Caki2 (cell line): ENCODE results near the gene LDLRAD2. TPM values are rescaled to one million over a fixed set of nuclear protein-coding genes. Genes with fewer than 3 reads are reported as not detected.

Experiments
- DNase-seq: peaks from one replicate; pipeline ENCODE4 v3.0.0-alpha.2; 2015; ENCODE audit warnings: low read depth
- in situ Hi-C: cut with HindIII; loops from 2 replicates; pipeline ENCODE4 v1.10.0; 2016; ENCODE audit warnings: low sequenced_read_pairs, low pct_unique_long_range_greater_than_20kb, mixed read lengths
- total RNA-seq: library from RNA; depleted of rRNA; stranded (reverse); fragments of >200 nt; shearing (Covaris generic); gene quantifications from 2 replicates; pipeline ENCODE4 v1.2.3, GENCODE V29; 2014; ENCODE audit warnings: low replicate concordance

LDLRAD2 gene
- total RNA-seq, 1 experiment from 2014 or later, result not detected

- no peak for DNase-seq
- in situ Hi-C loops, result no loop called here
These were observed 40.4 kb downstream of the LDLRAD2 start for GRCh38 chr1:21852282-21853130.

- in situ Hi-C loops, result no loop called here
- DNase-seq, result no peak
These were observed 41.0 kb downstream of the LDLRAD2 start for GRCh38 chr1:21853131-21853427.

GRCh38 chr1:21854090-21854750 is 42.2 kb downstream of the LDLRAD2 start:
- in situ Hi-C loops, result no loop called here

GRCh38 chr1:21854751-21855131 is 42.7 kb downstream of the LDLRAD2 start:
- in situ Hi-C loops, result no loop called here
- no peak for DNase-seq

More at GRCh38 chr1:21854090-21854750, 42.2 kb downstream of the LDLRAD2 start:
- no peak for DNase-seq

GRCh38 chr1:21855257-21856096 is 43.4 kb downstream of the LDLRAD2 start:
- in situ Hi-C loops, result no loop called here
- no peak for DNase-seq

GRCh38 chr1:21857142-21857839 is 45.2 kb downstream of the LDLRAD2 start:
- DNase-seq, result no peak
- in situ Hi-C loops, result no loop called here

- no peak for DNase-seq
- in situ Hi-C loops, result no loop called here
These were observed 46.0 kb downstream of the LDLRAD2 start for GRCh38 chr1:21857840-21858670.

- in situ Hi-C loops, result no loop called here
- no peak for DNase-seq
These were observed 47.7 kb downstream of the LDLRAD2 start for GRCh38 chr1:21859669-21860179.

- in situ Hi-C loops, result no loop called here
- DNase-seq, result no peak
These were observed 48.9 kb downstream of the LDLRAD2 start for GRCh38 chr1:21860971-21861370.

GRCh38 chr1:21861602-21862429 is 49.8 kb downstream of the LDLRAD2 start:
- DNase-seq, result peak; percentile 37
- in situ Hi-C loops, result no loop called here

- DNase-seq, result no peak
- in situ Hi-C loops, result no loop called here
These were observed 51.9 kb downstream of the LDLRAD2 start for GRCh38 chr1:21863981-21864380.

GRCh38 chr1:21864730-21865129 is 52.7 kb downstream of the LDLRAD2 start:
- no peak for DNase-seq
- in situ Hi-C loops, result no loop called here

GRCh38 chr1:21865609-21865942 is 53.5 kb downstream of the LDLRAD2 start:
- in situ Hi-C loops, result no loop called here

GRCh38 chr1:21865943-21866706 is 54.1 kb downstream of the LDLRAD2 start:
- in situ Hi-C loops, result no loop called here
- DNase-seq, result no peak

More at GRCh38 chr1:21865609-21865942, 53.5 kb downstream of the LDLRAD2 start:
- no peak for DNase-seq

GRCh38 chr1:21866707-21867043 is 54.6 kb downstream of the LDLRAD2 start:
- no peak for DNase-seq
- in situ Hi-C loops, result no loop called here

- no peak for DNase-seq
- in situ Hi-C loops, result no loop called here
These were observed 55.5 kb downstream of the LDLRAD2 start for GRCh38 chr1:21867451-21867996.
